Measurements from ENCODE around the gene UQCRC1.

The UQCRC1 gene

GRCh38 chr3:48576647-48577046 is 32.8 kb downstream of the UQCRC1 start:
- Histone ChIP-seq H3K9me3 (ENCODE audit: control insufficient read depth, low read length) (no peaks in the 10 kb centered on the region), H3K27ac (ENCODE audit: low read length, poor library complexity, severe bottlenecking) (no peak overlapping the region), H2BK120ac (ENCODE audit: low read depth, low read length) (no peak overlapping the region), H2AFZ (ENCODE audit: low read depth, low read length) (no peak overlapping the region), H3K23ac (ENCODE audit: low read length in 2 of 2) (no peak overlapping the region), H4K8ac (ENCODE audit: low read length) (no peak overlapping the region), H4K91ac (ENCODE audit: low read length) (no peak overlapping the region), H3K36me3 (ENCODE audit: control insufficient read depth in 1 of 2, insufficient read depth in 2 of 2, low read depth in 1 of 2, low read length in 2 of 2) (peaks cover 10 to 99% of the 10 kb centered on the region in 2 experiments), H3K4ac (ENCODE audit: low read depth in 1 of 2, low read length in 2 of 2) (no peak overlapping the region), H3K9ac (ENCODE audit: low read length) (no peak overlapping the region), H3K4me2 (ENCODE audit: low read length, poor library complexity, severe bottlenecking) (no peak overlapping the region), H3K4me1 (ENCODE audit: control insufficient read depth, insufficient read depth, low read depth, low read length) (peaks cover 23% of the 10 kb centered on the region), H2AK5ac (ENCODE audit: low read length, severe bottlenecking) (no peak overlapping the region), H3K27me3 (ENCODE audit: control insufficient read depth in 1 of 2, insufficient read depth in 1 of 2, low read length in 2 of 2) (no peaks in the 10 kb centered on the region), H3K79me1 (replicated peaks; ENCODE audit: low read length, poor library complexity, severe bottlenecking) (peaks cover 44% of the 10 kb centered on the region), H3K4me3 (ENCODE audit: insufficient read depth in 1 of 2, low read depth in 1 of 2, low read length in 2 of 2) (no peak overlapping the region), H3K14ac (ENCODE audit: low read length in 2 of 2) (no peak overlapping the region), H3K18ac (ENCODE audit: low read depth in 1 of 2, low read length in 2 of 2) (no peak overlapping the region), H2BK12ac (ENCODE audit: low read length in 2 of 2) (no peak overlapping the region), H2BK5ac (ENCODE audit: low read depth, low read length, poor library complexity, severe bottlenecking) (no peak overlapping the region), H2BK15ac (ENCODE audit: low read depth, poor library complexity, severe bottlenecking) (no peak overlapping the region)
- WGBS: 90% methylated on average over 4 of the region's 4 CpGs
- no peak for DNase-seq

DNA sequence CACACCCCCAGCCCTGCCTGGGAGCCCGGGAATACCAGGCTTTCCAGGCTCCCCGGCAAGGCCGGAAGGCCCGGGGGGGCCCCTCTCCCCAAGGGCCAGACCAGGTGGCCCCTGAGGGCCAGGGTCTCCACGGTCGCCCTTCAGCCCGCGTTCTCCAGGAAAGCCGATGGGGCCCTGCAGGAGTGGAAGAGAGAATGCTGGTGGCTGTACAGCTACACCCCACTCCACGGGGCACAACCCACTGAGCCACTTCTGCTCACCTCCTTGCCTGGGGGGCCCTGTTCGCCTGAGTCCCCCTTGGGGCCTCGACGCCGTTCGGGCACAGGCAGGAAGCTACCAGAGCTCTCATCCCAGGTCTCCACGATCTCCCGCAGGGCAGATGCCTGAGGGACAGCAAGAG is 34.1 kb downstream of the UQCRC1 start:
- Histone ChIP-seq H3K4ac (ENCODE audit: low read depth in 1 of 2, low read length in 2 of 2) (no peak overlapping the region), H4K8ac (ENCODE audit: low read length) (no peak overlapping the region), H2BK15ac (ENCODE audit: low read depth, poor library complexity, severe bottlenecking) (no peak overlapping the region), H3K4me2 (ENCODE audit: low read length, poor library complexity, severe bottlenecking) (no peak overlapping the region), H3K14ac (ENCODE audit: low read length in 2 of 2) (no peak overlapping the region), H3K27ac (ENCODE audit: low read length, poor library complexity, severe bottlenecking) (no peak overlapping the region), H2BK12ac (ENCODE audit: low read length in 2 of 2) (no peak overlapping the region), H3K23ac (ENCODE audit: low read length in 2 of 2) (no peak overlapping the region), H3K4me3 (ENCODE audit: insufficient read depth in 1 of 2, low read depth in 1 of 2, low read length in 2 of 2) (no peak overlapping the region), H2AK5ac (ENCODE audit: low read length, severe bottlenecking) (no peak overlapping the region), H3K18ac (ENCODE audit: low read depth in 1 of 2, low read length in 2 of 2) (no peak overlapping the region), H2AFZ (ENCODE audit: low read depth, low read length) (no peak overlapping the region), H3K79me1 (replicated peaks; ENCODE audit: low read length, poor library complexity, severe bottlenecking) (peaks cover 39% of the 10 kb centered on the region), H2BK5ac (ENCODE audit: low read depth, low read length, poor library complexity, severe bottlenecking) (no peak overlapping the region), H3K27me3 (ENCODE audit: control insufficient read depth in 1 of 2, insufficient read depth in 1 of 2, low read length in 2 of 2) (no peaks in the 10 kb centered on the region), H2BK120ac (ENCODE audit: low read depth, low read length) (no peak overlapping the region), H3K4me1 (ENCODE audit: control insufficient read depth, insufficient read depth, low read depth, low read length) (peaks cover 20% of the 10 kb centered on the region), H3K36me3 (ENCODE audit: control insufficient read depth in 1 of 2, insufficient read depth in 2 of 2, low read depth in 1 of 2, low read length in 2 of 2) (peaks cover 9 to 99% of the 10 kb centered on the region in 2 experiments), H3K9ac (ENCODE audit: low read length) (no peak overlapping the region), H3K9me3 (ENCODE audit: control insufficient read depth, low read length) (no peaks in the 10 kb centered on the region), H4K91ac (ENCODE audit: low read length) (no peak overlapping the region)
- DNase-seq: no peak
- 87% methylated on average over 16 of the region's 17 CpGs for WGBS

DNA sequence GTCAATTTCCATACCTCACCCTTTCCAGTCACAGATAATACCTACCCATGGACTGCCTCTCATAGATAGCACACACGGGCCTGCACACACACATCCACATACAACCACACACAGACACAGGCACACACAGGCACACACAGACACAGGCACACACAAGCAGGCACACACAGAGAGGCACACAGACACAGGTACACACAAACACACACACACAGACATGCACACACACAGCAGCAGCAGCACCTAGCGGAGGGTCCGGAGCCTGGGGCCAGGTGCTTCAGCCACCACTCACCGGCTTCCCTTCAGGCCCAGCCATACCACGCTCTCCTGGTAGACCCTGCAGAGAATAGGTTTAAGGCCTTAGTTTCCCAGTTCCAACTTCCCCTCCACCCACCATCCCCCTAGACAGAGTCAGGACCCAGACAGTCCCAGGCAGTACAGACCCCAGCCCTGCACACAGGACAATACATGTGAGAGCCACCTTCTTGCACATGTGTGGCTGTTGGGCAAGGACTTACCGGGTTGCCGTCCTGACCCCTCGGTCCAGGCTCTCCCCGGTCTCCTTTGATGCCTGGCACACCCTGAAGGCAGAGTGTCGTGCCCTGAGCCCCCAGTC is 35.4 kb downstream of the UQCRC1 start:
- H3K23ac ChIP-seq (ENCODE audit: low read length in 2 of 2): no peak overlapping the region
- H3K14ac ChIP-seq (ENCODE audit: low read length in 2 of 2): no peak overlapping the region
- H2BK15ac ChIP-seq (ENCODE audit: low read depth, poor library complexity, severe bottlenecking): no peak overlapping the region
- H4K91ac ChIP-seq (ENCODE audit: low read length): no peak overlapping the region
- H3K4ac ChIP-seq (ENCODE audit: low read depth in 1 of 2, low read length in 2 of 2): no peak overlapping the region
- H3K4me1 ChIP-seq (ENCODE audit: control insufficient read depth, insufficient read depth, low read depth, low read length): peaks cover 20% of the 10 kb centered on the region
- no peak overlapping the region for H2BK5ac ChIP-seq (ENCODE audit: low read depth, low read length, poor library complexity, severe bottlenecking)
- H3K27me3 ChIP-seq (ENCODE audit: control insufficient read depth in 1 of 2, insufficient read depth in 1 of 2, low read length in 2 of 2): no peaks in the 10 kb centered on the region
- no peaks in the 10 kb centered on the region for H3K9me3 ChIP-seq (ENCODE audit: control insufficient read depth, low read length)
- peaks cover 43% of the 10 kb centered on the region for H3K79me1 ChIP-seq (replicated peaks; ENCODE audit: low read length, poor library complexity, severe bottlenecking)
- DNase-seq: no peak
- H3K36me3 ChIP-seq (ENCODE audit: control insufficient read depth in 1 of 2, insufficient read depth in 2 of 2, low read depth in 1 of 2, low read length in 2 of 2): peaks cover 9 to 99% of the 10 kb centered on the region in 2 experiments
- peak overlapping the region; percentile 40 for H4K8ac ChIP-seq (ENCODE audit: low read length)
- H2AK5ac ChIP-seq (ENCODE audit: low read length, severe bottlenecking): no peak overlapping the region
- no peak overlapping the region for H3K27ac ChIP-seq (ENCODE audit: low read length, poor library complexity, severe bottlenecking)
- no peak overlapping the region for H2BK120ac ChIP-seq (ENCODE audit: low read depth, low read length)
- no peak overlapping the region for H2AFZ ChIP-seq (ENCODE audit: low read depth, low read length)
- no peak overlapping the region for H3K18ac ChIP-seq (ENCODE audit: low read depth in 1 of 2, low read length in 2 of 2)
- H3K4me2 ChIP-seq (ENCODE audit: low read length, poor library complexity, severe bottlenecking): no peak overlapping the region
- WGBS: 96% methylated on average over 10 of the region's 10 CpGs
- no peak overlapping the region for H3K4me3 ChIP-seq (ENCODE audit: insufficient read depth in 1 of 2, low read depth in 1 of 2, low read length in 2 of 2)
- H2BK12ac ChIP-seq (ENCODE audit: low read length in 2 of 2): no peak overlapping the region
- no peak overlapping the region for H3K9ac ChIP-seq (ENCODE audit: low read length)

GRCh38 chr3:48572517-48572916 is 36.9 kb downstream of the UQCRC1 start:
- H3K9ac ChIP-seq (ENCODE audit: low read length): no peak overlapping the region
- H3K9me3 ChIP-seq (ENCODE audit: control insufficient read depth, low read length): no peaks in the 10 kb centered on the region
- no peak overlapping the region for H2BK120ac ChIP-seq (ENCODE audit: low read depth, low read length)
- H3K14ac ChIP-seq (ENCODE audit: low read length in 2 of 2): no peak overlapping the region
- peaks cover 7 to 100% of the 10 kb centered on the region in 2 experiments for H3K36me3 ChIP-seq (ENCODE audit: control insufficient read depth in 1 of 2, insufficient read depth in 2 of 2, low read depth in 1 of 2, low read length in 2 of 2)
- H2BK12ac ChIP-seq (ENCODE audit: low read length in 2 of 2): no peak overlapping the region
- H3K4ac ChIP-seq (ENCODE audit: low read depth in 1 of 2, low read length in 2 of 2): no peak overlapping the region
- no peak overlapping the region for H3K4me2 ChIP-seq (ENCODE audit: low read length, poor library complexity, severe bottlenecking)
- WGBS: 89% methylated on average over 5 of the region's 7 CpGs
- H2AFZ ChIP-seq (ENCODE audit: low read depth, low read length): no peak overlapping the region
- no peak overlapping the region for H4K91ac ChIP-seq (ENCODE audit: low read length)
- H2BK15ac ChIP-seq (ENCODE audit: low read depth, poor library complexity, severe bottlenecking): no peak overlapping the region
- no peaks in the 10 kb centered on the region for H3K27me3 ChIP-seq (ENCODE audit: control insufficient read depth in 1 of 2, insufficient read depth in 1 of 2, low read length in 2 of 2)
- no peak overlapping the region for H2BK5ac ChIP-seq (ENCODE audit: low read depth, low read length, poor library complexity, severe bottlenecking)
- no peak overlapping the region for H4K8ac ChIP-seq (ENCODE audit: low read length)
- H3K23ac ChIP-seq (ENCODE audit: low read length in 2 of 2): no peak overlapping the region
- peaks cover 46% of the 10 kb centered on the region for H3K79me1 ChIP-seq (replicated peaks; ENCODE audit: low read length, poor library complexity, severe bottlenecking)
- no peak overlapping the region for H2AK5ac ChIP-seq (ENCODE audit: low read length, severe bottlenecking)
- no peak overlapping the region for H3K4me3 ChIP-seq (ENCODE audit: insufficient read depth in 1 of 2, low read depth in 1 of 2, low read length in 2 of 2)
- H3K18ac ChIP-seq (ENCODE audit: low read depth in 1 of 2, low read length in 2 of 2): no peak overlapping the region
- no peak overlapping the region for H3K27ac ChIP-seq (ENCODE audit: low read length, poor library complexity, severe bottlenecking)
- peaks cover 25% of the 10 kb centered on the region for H3K4me1 ChIP-seq (ENCODE audit: control insufficient read depth, insufficient read depth, low read depth, low read length)
- DNase-seq: no peak

Measured in mesenchymal stem cell (in vitro differentiated cells and primary cell).